Osteoblast (primary cell): ENCODE measurements around the gene PTPRN2. TPM values are rescaled to one million over a fixed set of nuclear protein-coding genes. Genes with fewer than 3 reads are reported as not detected.

Experiments used
- DNase-seq: peaks from one replicate; pipeline ENCODE4 v3.0.0; 2011; ENCODE audit warnings: low spot score, mixed read lengths; ENCODE audit not compliant: insufficient read length; ENCODE audit errors: missing footprints
- H2AFZ ChIP-seq: 2 replicates; pipeline ENCODE4 v1.6.0; 2011; ENCODE audit warnings: mild to moderate bottlenecking, low read length
- H3K27ac ChIP-seq: 2 replicates; pipeline ENCODE4 v1.5.1; 2011; ENCODE audit warnings: mild to moderate bottlenecking, low read depth, low read length, moderate library complexity
- H3K27me3 ChIP-seq: 2 replicates; pipeline ENCODE4 v1.6.0; 2012; ENCODE audit warnings: mild to moderate bottlenecking, control low read depth, inconsistent platforms, low read length, moderate library complexity; ENCODE audit not compliant: insufficient read depth
- H3K36me3 ChIP-seq: 2 replicates; pipeline ENCODE4 v1.5.1; 2011; ENCODE audit warnings: mild to moderate bottlenecking, low read length, control low read depth, moderate library complexity; ENCODE audit not compliant: insufficient read depth
- H3K4me1 ChIP-seq: 2 replicates; pipeline ENCODE4 v1.5.1; 2011; ENCODE audit warnings: mild to moderate bottlenecking, low read length, control low read depth, moderate library complexity; ENCODE audit not compliant: insufficient read depth
- H3K4me2 ChIP-seq: 2 replicates; pipeline ENCODE4 v1.6.0; 2011; ENCODE audit warnings: mild to moderate bottlenecking, low read length; ENCODE audit not compliant: insufficient read depth
- H3K4me3 ChIP-seq: fragments of 200-600 bp; sonication (generic); 3 replicates; pipeline ENCODE4 v1.5.1; 2012; ENCODE audit warnings: mild to moderate bottlenecking, low read length, inconsistent platforms; ENCODE audit not compliant: insufficient read depth
- H3K79me2 ChIP-seq: 2 replicates; pipeline ENCODE4 v1.6.0; 2012; ENCODE audit warnings: mild to moderate bottlenecking, low read length, control low read depth, inconsistent platforms; ENCODE audit not compliant: insufficient read depth
- H3K9me3 ChIP-seq: 2 replicates; pipeline ENCODE4 v1.5.1; 2011; ENCODE audit warnings: low read depth, low read length, control low read depth
- H4K20me1 ChIP-seq: 2 replicates; pipeline ENCODE4 v1.6.0; 2012; ENCODE audit warnings: mild to moderate bottlenecking, low read length, control low read depth; ENCODE audit not compliant: insufficient read depth
- CTCF ChIP-seq: IDR thresholded peaks from 2 replicates; pipeline ENCODE4 v1.5.1; 2011; ENCODE audit warnings: mild to moderate bottlenecking, low read depth, low read length, moderate library complexity; ENCODE audit errors: extremely low read depth
- total RNA-seq: library from RNA; depleted of rRNA; stranded (reverse); fragments of >200 nt; gene quantifications from 2 replicates; pipeline ENCODE4 v1.2.3, GENCODE V29; 2012

PTPRN2 gene
- total RNA-seq, 1 donor, result 0.36 TPM

GRCh38 chr7:157764946-157765537 is 822.6 kb downstream of the PTPRN2 start:
- H4K20me1 ChIP-seq, result no peaks in the 10 kb centered on the region
- peaks cover 6% of the 10 kb centered on the region for H3K9me3 ChIP-seq
- H2AFZ ChIP-seq, result no peak overlapping the region
- no peak for DNase-seq
- no peak overlapping the region for H3K27ac ChIP-seq
- H3K27me3 ChIP-seq, result no peaks in the 10 kb centered on the region
- H3K4me2 ChIP-seq, result no peak overlapping the region
- no peaks in the 10 kb centered on the region for H3K4me1 ChIP-seq
- H3K4me3 ChIP-seq, result no peak overlapping the region
- H3K36me3 ChIP-seq, result no peaks in the 10 kb centered on the region
- TF ChIP-seq CTCF, result no peak
- H3K79me2 ChIP-seq, result no peaks in the 10 kb centered on the region

DNA sequence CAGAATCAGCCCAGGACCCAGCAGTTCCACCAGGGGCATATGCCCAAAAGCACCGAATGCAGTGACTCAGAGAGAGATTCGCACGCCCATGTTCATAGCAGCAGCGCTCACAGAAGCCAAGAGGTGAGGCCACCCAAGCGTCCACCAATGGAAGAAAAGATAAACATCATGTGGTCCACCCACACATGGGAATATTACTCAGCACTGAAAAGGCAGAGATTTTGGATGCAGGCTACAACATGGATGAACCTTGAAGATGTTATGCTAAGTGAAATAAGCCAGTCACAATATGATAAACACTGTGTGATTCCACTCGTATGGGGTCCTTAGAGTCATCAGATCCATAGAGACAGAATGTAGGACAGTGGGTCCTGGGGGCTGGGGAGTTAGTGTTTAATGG is 823.4 kb downstream of the PTPRN2 start:
- Histone ChIP-seq H4K20me1 (no peaks in the 10 kb centered on the region), H3K27me3 (no peaks in the 10 kb centered on the region), H3K4me2 (no peak overlapping the region), H3K36me3 (no peaks in the 10 kb centered on the region), H3K9me3 (peaks cover 6% of the 10 kb centered on the region), H3K4me3 (no peak overlapping the region), H2AFZ (no peak overlapping the region), H3K27ac (no peak overlapping the region), H3K79me2 (no peaks in the 10 kb centered on the region), H3K4me1 (no peaks in the 10 kb centered on the region)
- no peak for TF ChIP-seq CTCF
- DNase-seq, result no peak

GRCh38 chr7:157763279-157764000 is 824.2 kb downstream of the PTPRN2 start:
- Histone ChIP-seq H3K4me3 (no peak overlapping the region), H3K4me2 (no peak overlapping the region), H3K36me3 (no peaks in the 10 kb centered on the region), H3K79me2 (no peaks in the 10 kb centered on the region), H3K9me3 (peaks cover 6% of the 10 kb centered on the region), H3K27ac (no peak overlapping the region), H3K27me3 (no peaks in the 10 kb centered on the region), H4K20me1 (no peaks in the 10 kb centered on the region), H3K4me1 (no peaks in the 10 kb centered on the region), H2AFZ (no peak overlapping the region)
- no peak for DNase-seq
- TF ChIP-seq CTCF, result no peak

- Histone ChIP-seq H3K9me3 (peaks cover 6% of the 10 kb centered on the region), H3K27me3 (no peaks in the 10 kb centered on the region), H2AFZ (no peak overlapping the region), H3K4me1 (no peaks in the 10 kb centered on the region), H3K79me2 (no peaks in the 10 kb centered on the region), H4K20me1 (no peaks in the 10 kb centered on the region), H3K27ac (no peak overlapping the region), H3K4me2 (no peak overlapping the region), H3K36me3 (no peaks in the 10 kb centered on the region), H3K4me3 (no peak overlapping the region)
- TF ChIP-seq CTCF, result no peak
- no peak for DNase-seq
Observed at GRCh38 chr7:157762824-157763223, 824.8 kb downstream of the PTPRN2 start.
